NCI-H1048 (cell line): ENCODE results near the gene ITGA7.
A peak's percentile ranks its signal among the peaks of the same experiment; 100 is the strongest.

Experiments
- DNase-seq: peaks from one replicate; lab custom pipeline; 2025; lab: John Stamatoyannopoulos, UW

The ITGA7 gene, protein sequence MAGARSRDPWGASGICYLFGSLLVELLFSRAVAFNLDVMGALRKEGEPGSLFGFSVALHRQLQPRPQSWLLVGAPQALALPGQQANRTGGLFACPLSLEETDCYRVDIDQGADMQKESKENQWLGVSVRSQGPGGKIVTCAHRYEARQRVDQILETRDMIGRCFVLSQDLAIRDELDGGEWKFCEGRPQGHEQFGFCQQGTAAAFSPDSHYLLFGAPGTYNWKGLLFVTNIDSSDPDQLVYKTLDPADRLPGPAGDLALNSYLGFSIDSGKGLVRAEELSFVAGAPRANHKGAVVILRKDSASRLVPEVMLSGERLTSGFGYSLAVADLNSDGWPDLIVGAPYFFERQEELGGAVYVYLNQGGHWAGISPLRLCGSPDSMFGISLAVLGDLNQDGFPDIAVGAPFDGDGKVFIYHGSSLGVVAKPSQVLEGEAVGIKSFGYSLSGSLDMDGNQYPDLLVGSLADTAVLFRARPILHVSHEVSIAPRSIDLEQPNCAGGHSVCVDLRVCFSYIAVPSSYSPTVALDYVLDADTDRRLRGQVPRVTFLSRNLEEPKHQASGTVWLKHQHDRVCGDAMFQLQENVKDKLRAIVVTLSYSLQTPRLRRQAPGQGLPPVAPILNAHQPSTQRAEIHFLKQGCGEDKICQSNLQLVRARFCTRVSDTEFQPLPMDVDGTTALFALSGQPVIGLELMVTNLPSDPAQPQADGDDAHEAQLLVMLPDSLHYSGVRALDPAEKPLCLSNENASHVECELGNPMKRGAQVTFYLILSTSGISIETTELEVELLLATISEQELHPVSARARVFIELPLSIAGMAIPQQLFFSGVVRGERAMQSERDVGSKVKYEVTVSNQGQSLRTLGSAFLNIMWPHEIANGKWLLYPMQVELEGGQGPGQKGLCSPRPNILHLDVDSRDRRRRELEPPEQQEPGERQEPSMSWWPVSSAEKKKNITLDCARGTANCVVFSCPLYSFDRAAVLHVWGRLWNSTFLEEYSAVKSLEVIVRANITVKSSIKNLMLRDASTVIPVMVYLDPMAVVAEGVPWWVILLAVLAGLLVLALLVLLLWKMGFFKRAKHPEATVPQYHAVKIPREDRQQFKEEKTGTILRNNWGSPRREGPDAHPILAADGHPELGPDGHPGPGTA

DNA sequence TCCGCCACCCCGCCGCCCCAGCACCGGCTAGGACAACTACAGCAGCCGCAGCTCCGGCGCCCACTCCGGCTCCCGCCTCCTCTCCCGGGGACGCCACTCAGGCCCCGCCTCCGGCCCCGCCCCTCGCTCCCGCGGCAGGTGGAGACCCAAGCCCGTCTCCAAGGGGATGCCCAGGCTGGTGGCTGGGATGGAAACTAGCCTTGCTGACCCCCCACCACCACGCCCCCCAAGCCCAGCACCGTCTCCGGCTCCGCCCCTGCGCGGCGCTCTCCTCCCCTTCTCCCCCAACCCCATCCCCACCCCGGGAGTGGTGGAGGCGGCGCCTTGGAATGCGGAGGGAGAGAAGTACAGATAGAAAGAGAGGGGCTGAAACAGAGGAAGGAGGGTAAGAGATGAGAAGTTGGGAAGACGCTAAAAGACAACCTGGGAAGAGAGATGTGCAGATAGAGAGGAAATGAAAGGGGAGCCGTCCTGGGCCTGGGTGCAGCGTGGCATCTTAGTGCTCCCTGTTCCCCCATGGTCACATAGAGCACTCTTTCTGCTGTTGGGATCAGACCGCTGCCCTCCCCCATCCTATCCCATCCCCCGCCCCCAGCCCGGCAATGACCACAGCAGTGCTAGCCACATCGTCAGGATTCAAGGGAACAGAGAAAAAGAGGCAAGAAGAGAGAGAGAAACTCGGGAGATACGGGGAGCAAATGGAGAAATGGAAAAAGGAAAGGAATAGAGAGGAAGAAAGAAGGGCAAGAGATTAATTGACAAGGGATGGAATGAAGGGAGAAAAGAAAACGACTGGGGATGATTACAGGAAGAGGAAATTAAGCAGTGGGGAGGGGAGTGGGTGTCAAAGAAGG, at the start of gene ITGA7:
TSS of gene ITGA7 (minus strand) at position 64 of the 854 bp plus-strand sequence. CDS start 222 bp downstream, outside the sequence.
- DNase-seq = no peak

DNA sequence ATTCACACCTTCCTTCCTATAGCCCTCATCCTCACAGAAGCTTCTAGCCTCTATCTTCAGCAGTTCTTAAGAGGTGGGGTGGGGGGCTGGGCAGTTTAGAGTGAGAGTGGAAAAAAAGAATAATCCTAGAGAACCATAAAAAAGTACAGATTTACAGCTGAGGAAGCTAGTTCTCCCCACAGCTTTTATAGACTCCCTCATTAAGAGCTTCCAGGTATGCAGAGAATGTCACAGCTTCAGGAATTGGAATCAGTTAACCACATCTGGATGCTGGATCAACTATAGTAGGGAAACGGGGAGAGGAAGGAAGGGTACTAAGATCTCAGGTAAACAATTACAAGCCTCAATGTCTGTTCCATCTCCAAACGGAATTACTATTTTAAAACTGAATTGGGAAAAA, 47.5 kb upstream of the ITGA7 start:
- DNase-seq = no peak

DNA sequence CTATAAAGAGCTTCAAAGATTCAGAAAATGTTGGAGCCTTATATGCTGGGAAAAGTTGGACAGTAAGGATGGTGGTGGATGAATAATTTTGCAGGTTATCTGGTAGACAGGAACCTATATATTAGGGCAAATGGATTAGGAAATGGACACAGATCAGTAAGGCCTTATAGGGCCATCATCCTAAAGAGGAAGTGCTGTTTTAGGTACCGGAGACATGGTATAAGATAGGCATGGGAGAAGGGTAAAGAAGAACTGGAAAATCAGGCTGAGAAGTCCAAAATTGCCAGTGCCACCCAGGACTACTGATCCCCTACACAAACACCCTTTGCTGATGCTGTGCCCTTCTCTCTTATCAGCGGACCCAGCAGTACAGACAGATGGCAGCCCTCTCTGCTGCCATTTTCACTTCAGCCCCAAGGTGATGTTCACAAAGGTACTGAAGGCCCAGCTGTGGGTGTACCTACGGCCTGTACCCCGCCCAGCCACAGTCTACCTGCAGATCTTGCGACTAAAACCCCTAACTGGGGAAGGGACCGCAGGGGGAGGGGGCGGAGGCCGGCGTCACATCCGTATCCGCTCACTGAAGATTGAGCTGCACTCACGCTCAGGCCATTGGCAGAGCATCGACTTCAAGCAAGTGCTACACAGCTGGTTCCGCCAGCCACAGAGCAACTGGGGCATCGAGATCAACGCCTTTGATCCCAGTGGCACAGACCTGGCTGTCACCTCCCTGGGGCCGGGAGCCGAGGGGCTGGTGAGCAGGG, 40.7 kb upstream of the ITGA7 start:
- no peak for DNase-seq

DNA sequence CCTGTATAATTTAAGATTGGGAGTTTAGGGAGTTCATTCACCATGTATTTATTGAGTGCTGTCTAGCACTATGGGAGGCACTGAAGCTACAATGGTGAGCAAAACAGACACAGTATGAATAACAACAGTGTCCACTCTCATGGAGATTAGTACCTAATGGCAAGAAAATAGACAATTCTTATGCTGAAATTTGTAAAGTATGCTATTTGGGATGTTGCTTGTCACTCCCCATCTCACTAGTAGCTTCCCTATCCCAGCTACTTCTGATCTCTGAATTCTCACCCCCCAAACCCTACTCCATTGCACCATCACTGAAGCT, 39.2 kb upstream of the ITGA7 start:
- DNase-seq = no peak

DNA sequence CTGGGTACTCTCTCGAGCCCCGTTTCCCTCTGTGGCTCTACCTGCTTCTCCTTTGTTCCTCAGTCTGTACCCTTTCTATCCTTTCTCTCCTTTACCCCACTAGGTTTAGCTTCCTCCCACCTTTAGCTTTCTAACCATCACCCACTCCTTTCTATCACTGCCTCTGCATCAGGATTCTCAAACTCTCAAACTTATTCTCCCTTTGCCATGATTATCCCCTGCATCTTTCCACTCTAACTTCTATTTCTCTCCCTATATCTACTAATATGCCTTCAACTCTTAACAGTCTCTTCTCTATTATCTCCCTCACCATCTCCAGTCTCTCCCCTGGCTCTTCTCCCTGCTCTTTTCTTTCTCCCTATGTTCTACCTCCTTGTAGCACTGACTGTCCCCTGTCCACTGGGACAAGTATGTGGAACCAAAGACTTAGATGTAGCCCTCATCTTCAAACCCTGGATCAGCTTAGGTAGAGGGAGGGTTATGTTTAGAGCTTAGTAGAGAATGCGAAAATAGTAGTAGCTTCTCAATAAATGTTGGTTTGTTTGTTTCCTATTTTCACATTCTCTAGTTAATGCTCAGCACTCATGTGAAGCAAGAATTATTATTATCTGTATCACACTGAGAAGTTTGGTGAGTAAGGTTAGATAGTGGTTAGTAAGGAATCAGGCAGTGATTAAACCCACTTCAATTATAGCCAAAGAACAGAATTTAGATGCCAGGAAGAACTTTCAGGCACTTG, 38.6 kb upstream of the ITGA7 start:
- DNase-seq = no peak

DNA sequence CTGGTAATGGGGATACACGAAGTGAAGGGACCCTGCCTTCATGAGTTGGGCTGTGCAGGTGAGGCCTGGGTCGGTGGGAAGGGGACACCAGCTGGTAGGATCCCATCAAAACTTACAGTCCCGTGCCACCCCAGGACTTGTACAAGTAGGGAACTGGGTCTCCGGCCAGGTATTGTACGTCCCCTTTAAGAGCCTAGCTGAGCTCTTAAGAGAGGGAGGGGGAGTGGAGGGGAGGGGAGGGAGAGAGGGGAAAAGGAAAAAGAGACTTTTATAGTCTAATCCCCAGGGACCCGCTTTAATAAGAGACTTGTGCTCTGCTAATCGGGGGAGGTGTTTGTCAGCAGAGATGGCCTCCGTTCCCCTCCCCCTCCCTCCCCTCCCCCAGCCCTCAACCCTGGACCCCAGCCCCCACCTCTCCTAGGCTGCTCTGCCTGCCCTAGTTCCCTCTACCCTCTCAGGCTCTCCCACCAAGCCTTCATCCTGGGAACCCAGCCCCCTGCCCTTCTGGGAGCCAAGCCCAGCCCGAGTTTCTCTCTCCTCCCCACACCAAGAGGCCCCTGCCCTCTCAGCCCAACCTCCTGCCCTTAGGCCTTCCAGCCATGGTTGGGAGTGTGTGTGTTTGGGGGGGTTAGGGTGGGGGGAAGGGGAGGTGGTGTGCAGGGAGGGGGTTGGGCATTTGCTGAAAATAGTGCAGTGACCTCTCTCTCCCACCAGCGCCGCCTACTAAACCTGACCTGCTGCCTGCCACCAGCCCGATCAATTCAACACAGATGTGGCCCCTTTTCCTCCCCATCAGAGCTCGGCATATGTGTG, 37.9 kb upstream of the ITGA7 start:
- DNase-seq = no peak

DNA sequence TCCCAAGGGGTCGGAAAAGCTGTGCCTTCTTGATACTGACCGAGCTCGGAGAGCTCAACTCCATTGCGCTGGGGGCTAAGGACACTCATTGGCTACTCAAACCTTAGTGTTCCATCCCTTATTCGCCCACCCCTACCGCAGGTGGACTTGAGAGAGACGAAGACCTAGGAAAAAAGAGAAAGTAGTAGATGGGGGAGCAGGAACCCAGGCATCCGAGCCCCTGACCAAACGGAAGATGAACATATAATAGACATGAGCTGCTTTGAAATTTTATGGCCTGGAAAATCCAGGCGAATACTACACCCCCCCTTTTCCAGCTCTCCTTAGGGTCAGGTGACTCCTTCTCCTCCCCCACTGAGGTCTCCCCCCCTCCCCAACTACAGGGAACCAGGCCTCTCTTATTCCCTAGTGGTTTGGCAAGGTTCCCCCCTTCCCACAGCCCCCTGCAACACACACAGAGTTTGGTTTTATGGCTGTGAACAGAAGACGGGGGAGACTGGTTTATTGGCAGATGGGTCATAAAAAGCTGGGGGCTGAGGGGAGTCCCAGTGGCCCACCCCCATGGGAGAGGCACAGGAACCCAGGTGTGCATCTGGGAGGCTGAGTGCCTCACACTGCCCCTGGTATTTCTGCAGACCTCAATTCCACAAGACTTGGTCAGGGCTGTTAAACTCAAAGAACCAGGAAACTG, 36.8 kb upstream of the ITGA7 start:
- no peak for DNase-seq

DNA sequence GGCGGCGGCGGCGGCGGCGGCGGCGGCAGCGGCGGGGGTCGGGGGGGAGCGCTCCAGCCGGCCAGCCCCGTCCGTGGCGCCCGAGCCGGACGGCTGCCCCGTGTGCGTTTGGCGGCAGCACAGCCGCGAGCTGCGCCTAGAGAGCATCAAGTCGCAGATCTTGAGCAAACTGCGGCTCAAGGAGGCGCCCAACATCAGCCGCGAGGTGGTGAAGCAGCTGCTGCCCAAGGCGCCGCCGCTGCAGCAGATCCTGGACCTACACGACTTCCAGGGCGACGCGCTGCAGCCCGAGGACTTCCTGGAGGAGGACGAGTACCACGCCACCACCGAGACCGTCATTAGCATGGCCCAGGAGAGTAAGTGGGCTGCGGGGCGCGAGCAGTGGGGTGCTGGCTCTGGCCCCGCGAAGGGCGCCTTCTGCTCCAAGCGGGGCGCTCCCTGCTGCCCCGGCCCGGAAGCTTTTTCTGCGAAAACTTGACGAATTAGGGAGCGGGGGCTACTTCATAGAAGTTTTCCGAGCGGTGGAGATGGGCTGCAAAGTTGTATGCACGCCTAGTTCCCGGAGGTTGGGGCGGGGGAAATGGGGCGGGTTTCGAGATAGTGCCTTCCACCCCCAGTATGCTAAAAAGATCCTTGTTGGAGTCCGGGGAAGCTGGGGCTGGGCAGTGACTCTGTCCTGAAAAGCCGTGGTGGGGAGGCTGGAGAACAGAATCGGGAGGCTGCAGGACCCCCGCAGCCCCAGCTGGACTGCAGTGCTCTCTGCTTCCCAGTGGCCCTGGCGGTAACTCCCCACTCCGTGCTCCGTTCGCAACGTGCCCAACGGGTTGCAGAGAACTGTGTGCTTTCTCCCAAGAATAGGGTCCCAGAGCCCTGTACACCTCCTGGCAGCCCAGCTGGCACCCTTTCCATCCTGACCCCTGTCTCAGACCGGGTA, 36.0 kb upstream of the ITGA7 start:
- DNase-seq = no peak

DNA sequence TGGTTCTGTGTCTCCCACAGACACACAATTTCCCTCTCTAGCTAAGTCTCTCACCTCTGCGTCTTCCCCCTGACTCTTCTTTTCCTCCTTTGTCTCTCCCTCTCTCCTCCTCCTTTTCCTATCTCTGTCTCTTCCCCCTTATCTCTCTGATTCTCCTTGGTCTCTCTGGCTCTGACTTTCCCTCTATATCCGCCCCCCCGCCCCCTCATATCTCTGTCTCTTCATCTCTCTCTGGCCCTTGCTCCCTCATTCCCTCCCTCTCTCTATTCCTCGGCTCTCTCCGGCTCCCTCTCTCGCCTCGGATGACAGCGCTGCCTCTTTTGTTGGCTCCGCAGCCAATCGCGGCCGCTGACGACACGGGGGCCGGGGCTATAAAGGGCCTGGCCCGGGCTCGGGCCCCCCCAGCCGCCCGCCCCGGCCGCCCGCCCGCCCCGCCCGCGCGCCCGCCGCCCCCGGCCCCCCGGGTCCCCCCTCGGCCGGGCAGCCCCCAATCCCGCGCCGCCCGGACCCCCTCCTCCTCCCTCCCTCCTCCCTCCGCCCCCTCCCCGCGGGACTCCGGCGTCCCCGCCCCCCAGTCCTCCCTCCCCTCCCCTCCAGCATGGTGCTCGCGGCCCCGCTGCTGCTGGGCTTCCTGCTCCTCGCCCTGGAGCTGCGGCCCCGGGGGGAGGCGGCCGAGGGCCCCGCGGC, 35.2 kb upstream of the ITGA7 start, which contains the start of gene GDF11:
TSS of gene GDF11 (plus strand) at position 404 of the 687 bp plus-strand sequence. CDS start at position 599, 195 bp downstream.
- DNase-seq = peak; percentile 36

DNA sequence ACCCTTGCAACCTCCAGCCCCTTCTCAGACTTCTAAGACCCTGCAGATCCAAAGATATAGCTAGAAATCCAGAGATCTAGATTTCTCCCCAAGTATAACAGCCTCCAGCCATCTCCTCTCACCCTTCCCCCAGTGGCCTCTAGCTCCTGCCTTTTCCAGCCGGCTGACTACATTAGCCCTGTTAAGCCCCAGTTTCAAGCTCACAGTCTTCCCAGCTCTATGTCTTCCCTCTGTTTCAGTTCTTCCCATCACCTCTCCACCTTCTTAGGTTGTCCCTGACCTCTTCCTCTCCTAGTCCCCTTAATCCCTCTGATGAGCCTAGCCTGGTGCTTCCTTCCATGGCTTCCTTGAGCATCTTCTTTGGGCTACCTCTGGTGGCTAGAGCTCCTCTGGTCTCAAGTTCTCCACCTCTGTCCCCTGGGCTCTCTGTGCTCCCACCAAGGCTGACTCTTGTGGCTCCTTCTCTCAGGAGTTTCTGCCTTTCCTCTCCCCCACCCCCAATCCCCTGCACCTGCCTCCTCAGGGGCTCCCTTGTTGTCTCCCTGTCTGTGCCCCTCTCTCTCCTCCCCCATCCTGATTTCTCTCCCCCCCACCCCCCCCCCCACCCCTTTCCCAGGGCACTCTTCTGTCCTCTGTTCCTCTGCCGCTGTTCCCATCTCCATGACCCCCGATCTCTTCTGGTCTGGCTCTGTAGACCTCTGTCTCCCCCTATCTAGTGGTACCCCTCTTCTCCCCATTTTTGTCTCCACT, 34.4 kb upstream of the ITGA7 start:
- no peak for DNase-seq

DNA sequence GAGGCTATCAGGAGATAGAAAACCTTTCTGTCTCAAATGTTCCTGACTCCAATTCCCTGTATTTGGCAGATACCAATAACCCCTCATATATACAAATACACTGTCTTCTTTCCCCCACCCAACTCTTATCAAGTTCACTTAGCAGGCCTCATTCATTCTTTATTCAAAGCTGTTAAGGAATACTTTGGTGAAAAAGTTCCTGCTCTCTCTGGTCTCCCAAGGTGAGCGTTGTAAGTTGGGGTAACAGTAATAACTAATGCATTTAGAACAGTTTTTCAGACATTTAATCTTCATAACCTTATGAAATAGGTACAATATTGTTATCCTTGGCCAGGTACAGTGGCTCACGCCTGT, 31.3 kb upstream of the ITGA7 start:
- DNase-seq = no peak

DNA sequence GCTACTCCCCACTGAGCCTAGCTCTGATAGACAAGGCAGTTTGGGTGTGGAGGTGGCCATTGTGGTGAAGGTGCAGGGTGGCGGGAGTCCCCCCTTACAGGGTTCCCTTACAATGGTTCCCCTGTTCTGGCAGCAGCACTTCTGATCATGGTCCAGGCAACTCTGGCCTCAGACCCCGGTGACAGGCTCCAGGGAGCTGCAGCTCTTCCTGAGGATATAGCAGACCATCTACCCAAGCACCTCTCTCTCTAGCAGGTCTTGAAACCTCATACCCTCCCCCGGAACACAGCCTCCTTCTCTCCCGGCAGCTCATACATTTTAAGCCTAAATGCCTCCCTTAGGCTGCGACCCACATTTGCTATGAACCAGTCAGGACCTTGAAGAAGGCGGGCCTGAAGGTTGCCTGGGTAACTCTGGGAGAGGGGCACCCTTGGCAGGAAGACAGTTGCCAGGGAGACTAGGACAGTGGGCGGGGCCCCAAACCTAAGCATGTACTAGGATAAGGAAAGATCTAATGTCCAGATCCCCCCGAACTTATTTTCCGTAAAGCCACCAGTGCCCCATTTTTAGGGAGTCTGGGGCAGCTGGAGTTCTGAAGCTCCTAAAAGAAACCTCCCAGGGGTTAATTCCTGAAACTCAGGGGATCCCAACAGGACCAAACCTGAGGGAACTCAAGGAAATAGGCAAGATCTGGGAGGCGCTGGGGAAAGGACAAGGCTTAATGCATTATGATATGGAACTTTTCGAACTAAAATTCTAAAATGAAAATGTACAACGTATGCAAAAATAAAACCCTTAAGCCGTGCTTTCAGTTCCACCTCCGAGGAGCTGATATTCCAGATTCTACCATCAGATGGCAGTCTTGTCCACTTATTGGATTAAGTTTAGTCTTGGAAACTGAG, 30.7 kb upstream of the ITGA7 start:
- DNase-seq = peak; percentile 58

DNA sequence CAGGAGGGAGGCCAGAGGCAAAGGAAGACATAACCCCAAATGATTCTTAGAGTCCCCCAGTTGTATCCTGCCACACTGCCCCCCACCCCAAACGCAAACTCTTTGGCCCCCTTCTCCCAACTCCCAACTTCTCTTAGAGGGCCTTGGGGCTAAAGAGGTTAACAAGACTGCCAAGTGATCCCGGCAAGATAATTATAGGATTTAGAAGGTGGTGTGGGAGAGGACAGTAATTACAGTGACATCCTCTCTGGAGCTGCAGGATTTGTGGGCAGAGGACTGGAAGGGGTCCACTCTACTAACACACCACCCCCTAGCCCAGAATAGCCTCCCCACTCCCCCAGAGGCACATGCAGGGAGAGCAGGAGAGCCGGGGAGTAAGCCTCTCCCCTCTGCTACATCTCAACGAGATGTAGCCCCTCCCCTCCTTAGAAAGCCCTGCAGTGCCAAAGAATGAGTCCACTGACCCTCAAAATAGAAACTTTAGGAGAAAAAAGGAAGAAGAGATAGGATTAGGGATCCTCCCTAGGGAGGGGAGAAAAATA, 29.9 kb upstream of the ITGA7 start:
- DNase-seq = no peak

DNA sequence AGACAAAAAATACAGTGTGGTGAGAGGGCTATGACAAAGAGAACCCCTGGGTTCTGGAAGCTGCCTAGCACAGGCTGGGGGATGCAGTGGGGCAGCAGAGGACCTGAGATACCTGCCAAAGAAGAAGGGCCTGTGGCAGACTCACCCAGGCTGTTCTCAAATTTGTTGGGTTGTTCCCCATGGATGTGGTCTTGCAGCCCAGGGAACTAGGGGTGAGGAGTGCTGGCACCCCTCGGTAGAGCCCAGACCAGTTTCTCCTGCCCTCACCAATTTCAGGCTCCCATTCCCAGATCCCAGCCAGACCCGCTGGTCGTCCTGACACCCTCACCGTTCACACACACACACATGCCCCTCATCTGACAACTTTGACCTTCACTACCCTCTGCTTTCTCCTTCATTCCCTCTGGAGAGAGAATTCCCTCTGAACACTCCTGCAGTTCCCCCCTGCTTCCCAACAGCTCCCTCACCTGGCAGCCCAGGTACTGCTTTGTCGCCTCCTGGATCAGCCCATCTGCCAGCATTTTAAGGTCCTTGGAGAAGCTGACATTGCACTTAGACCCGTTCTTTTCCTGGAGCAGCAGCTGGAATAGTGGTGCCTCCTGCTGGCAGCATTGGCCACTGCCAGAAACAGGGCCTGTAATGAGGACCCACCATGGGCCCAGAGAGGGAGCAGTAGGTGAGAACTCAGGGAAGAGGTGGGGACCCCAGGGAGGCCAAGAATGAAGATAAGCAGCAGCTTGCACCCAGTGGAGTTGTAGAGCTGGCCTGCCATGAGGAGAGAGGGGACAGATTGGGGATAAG, 29.3 kb upstream of the ITGA7 start:
- DNase-seq = no peak
